Mesendoderm (in vitro differentiated cells): ENCODE measurements around the gene SRBD1.

Source experiments
- DNase-seq: peaks from one replicate; pipeline ENCODE4 v3.0.0; 2013
- H2AK5ac ChIP-seq: 2 replicates; pipeline ENCODE4 v1.6.1; 2013; ENCODE audit warnings: low read length, inconsistent platforms
- H2BK120ac ChIP-seq: 2 replicates; pipeline ENCODE4 v1.6.1; 2013; ENCODE audit warnings: low read depth, mild to moderate bottlenecking, low read length, moderate library complexity, mixed read lengths
- H2BK15ac ChIP-seq: replicated peaks from 2 replicates; pipeline ENCODE4 v1.6.1; 2013; ENCODE audit warnings: low read depth, mild to moderate bottlenecking, moderate library complexity
- H2BK5ac ChIP-seq: 2 replicates; pipeline ENCODE4 v1.6.1; 2013; ENCODE audit warnings: low read length, inconsistent platforms
- H3K18ac ChIP-seq: 2 replicates; pipeline ENCODE4 v1.6.1; 2013; ENCODE audit warnings: mild to moderate bottlenecking, low read length, mixed read lengths
- H3K23ac ChIP-seq: one replicate; pipeline ENCODE4 v1.6.1; 2013; ENCODE audit warnings: low read length
- H3K27ac ChIP-seq: 2 replicates; pipeline ENCODE4 v1.5.1; 2013; ENCODE audit warnings: low read depth, mild to moderate bottlenecking, inconsistent platforms, low read length, moderate library complexity
- H3K27me3 ChIP-seq: 2 replicates; pipeline ENCODE4 v1.6.1; 2013; ENCODE audit warnings: low read length, control low read depth, mild to moderate bottlenecking, inconsistent platforms; ENCODE audit not compliant: insufficient read depth, poor library complexity
- H3K36me3 ChIP-seq: 2 replicates; pipeline ENCODE4 v1.6.1; 2013; ENCODE audit warnings: low read length, inconsistent platforms; ENCODE audit not compliant: control insufficient read depth, insufficient read depth
- H3K4ac ChIP-seq: one replicate; pipeline ENCODE4 v1.6.1; 2013; ENCODE audit warnings: low read depth, mild to moderate bottlenecking, low read length, moderate library complexity
- H3K4me1 ChIP-seq: 2 replicates; pipeline ENCODE4 v1.6.1; 2013; ENCODE audit warnings: low read depth, low read length, inconsistent platforms; ENCODE audit not compliant: control insufficient read depth
- H3K4me2 ChIP-seq: 2 replicates; pipeline ENCODE4 v1.6.1; 2013; ENCODE audit warnings: low read length
- H3K4me3 ChIP-seq: 2 replicates; pipeline ENCODE4 v1.5.1; 2013; ENCODE audit warnings: mild to moderate bottlenecking, low read length
- H3K56ac ChIP-seq: one replicate; pipeline ENCODE4 v1.6.1; 2013; ENCODE audit warnings: low read length
- H3K79me1 ChIP-seq: 2 replicates; pipeline ENCODE4 v1.6.1; 2013; ENCODE audit warnings: low read length, inconsistent platforms
- H3K79me2 ChIP-seq: 2 replicates; pipeline ENCODE4 v1.6.1; 2013; ENCODE audit warnings: mild to moderate bottlenecking, low read length; ENCODE audit not compliant: control insufficient read depth, insufficient read depth
- H3K9ac ChIP-seq: 2 replicates; pipeline ENCODE4 v1.6.1; 2013; ENCODE audit warnings: low read length, inconsistent platforms
- H4K5ac ChIP-seq: one replicate; pipeline ENCODE4 v1.6.1; 2013; ENCODE audit warnings: low read length
- H4K8ac ChIP-seq: one replicate; pipeline ENCODE4 v1.6.1; 2013; ENCODE audit warnings: low read depth, mild to moderate bottlenecking, control low read depth, low read length, moderate library complexity
- WGBS: extraction: QIAGEN DNeasy Blood & Tissue Kit; methylation state at CpG from one replicate; pipeline ENCODE4 v1.1.7; 2013; ENCODE audit warnings: low lambda C conversion rate, missing lambda C conversion rate; ENCODE audit not compliant: insufficient coverage; ENCODE audit errors: extremely low coverage; 5-methylcytosine and 5-hydroxymethylcytosine counted together

Gene SRBD1

GRCh38 chr2:45496869-45497268, 114.2 kb downstream of the SRBD1 start:
- H3K4me2 ChIP-seq = no peak overlapping the region
- no peak overlapping the region for H3K27ac ChIP-seq
- H3K79me1 ChIP-seq = no peaks in the 10 kb centered on the region
- no peak for DNase-seq
- H3K36me3 ChIP-seq = no peaks in the 10 kb centered on the region
- no CpG with 5 or more reads among the region's 2 CpGs for WGBS
- H4K5ac ChIP-seq = no peak overlapping the region
- no peak overlapping the region for H2BK5ac ChIP-seq
- H3K79me2 ChIP-seq = no peaks in the 10 kb centered on the region
- H3K4me1 ChIP-seq = no peaks in the 10 kb centered on the region
- H2AK5ac ChIP-seq = no peak overlapping the region
- H2BK15ac ChIP-seq = no peak overlapping the region
- H3K9ac ChIP-seq = no peak overlapping the region
- H3K23ac ChIP-seq = no peak overlapping the region
- H3K4ac ChIP-seq = no peak overlapping the region
- H3K56ac ChIP-seq = no peak overlapping the region
- no peaks in the 10 kb centered on the region for H3K27me3 ChIP-seq
- no peak overlapping the region for H3K4me3 ChIP-seq
- no peak overlapping the region for H4K8ac ChIP-seq
- no peak overlapping the region for H2BK120ac ChIP-seq
- no peak overlapping the region for H3K18ac ChIP-seq

- Histone ChIP-seq H4K8ac (no peak overlapping the region), H3K9ac (no peak overlapping the region), H2BK5ac (no peak overlapping the region), H3K79me1 (no peaks in the 10 kb centered on the region), H3K36me3 (no peaks in the 10 kb centered on the region), H3K27ac (no peak overlapping the region), H2BK120ac (no peak overlapping the region), H2AK5ac (no peak overlapping the region), H3K23ac (no peak overlapping the region), H3K4me1 (no peaks in the 10 kb centered on the region), H3K56ac (no peak overlapping the region), H3K4me2 (no peak overlapping the region), H3K79me2 (no peaks in the 10 kb centered on the region), H4K5ac (no peak overlapping the region), H3K4ac (no peak overlapping the region), H3K18ac (no peak overlapping the region), H3K27me3 (no peaks in the 10 kb centered on the region), H3K4me3 (no peak overlapping the region), H2BK15ac (no peak overlapping the region)
- DNase-seq = no peak
- WGBS = no CpG with 5 or more reads among the region's 1 CpG
Measured at GRCh38 chr2:45494978-45495293, 116.1 kb downstream of the SRBD1 start.

GRCh38 chr2:45494275-45494977, 116.6 kb downstream of the SRBD1 start:
- WGBS = no CpG with 5 or more reads among the region's 2 CpGs
- H3K27ac ChIP-seq = no peak overlapping the region
- peak; percentile 65 for DNase-seq

GRCh38 chr2:45484965-45485364, 126.1 kb downstream of the SRBD1 start:
- no peaks in the 10 kb centered on the region for H3K79me2 ChIP-seq
- no peak overlapping the region for H3K4me3 ChIP-seq
- H3K4me1 ChIP-seq = no peaks in the 10 kb centered on the region
- no peak overlapping the region for H2BK5ac ChIP-seq
- H2BK15ac ChIP-seq = no peak overlapping the region
- H3K4me2 ChIP-seq = no peak overlapping the region
- no peaks in the 10 kb centered on the region for H3K79me1 ChIP-seq
- no peaks in the 10 kb centered on the region for H3K27me3 ChIP-seq
- H3K18ac ChIP-seq = no peak overlapping the region
- no peak overlapping the region for H3K4ac ChIP-seq
- DNase-seq = no peak
- H3K27ac ChIP-seq = no peak overlapping the region
- H2BK120ac ChIP-seq = no peak overlapping the region
- H4K8ac ChIP-seq = no peak overlapping the region
- H3K56ac ChIP-seq = no peak overlapping the region
- no peaks in the 10 kb centered on the region for H3K36me3 ChIP-seq
- no CpG with 5 or more reads among the region's 3 CpGs for WGBS
- H2AK5ac ChIP-seq = no peak overlapping the region
- H3K23ac ChIP-seq = no peak overlapping the region
- no peak overlapping the region for H3K9ac ChIP-seq
- no peak overlapping the region for H4K5ac ChIP-seq

More at GRCh38 chr2:45494275-45494977, 116.6 kb downstream of the SRBD1 start:
- Histone ChIP-seq H3K79me1 (no peaks in the 10 kb centered on the region), H3K36me3 (no peaks in the 10 kb centered on the region), H3K4me2 (no peak overlapping the region), H3K56ac (no peak overlapping the region), H4K8ac (no peak overlapping the region), H3K79me2 (no peaks in the 10 kb centered on the region), H4K5ac (no peak overlapping the region), H3K4me3 (no peak overlapping the region), H3K9ac (no peak overlapping the region), H3K23ac (no peak overlapping the region), H2BK5ac (no peak overlapping the region), H3K27me3 (no peaks in the 10 kb centered on the region), H3K18ac (no peak overlapping the region), H2BK15ac (no peak overlapping the region), H3K4ac (no peak overlapping the region), H2BK120ac (no peak overlapping the region), H2AK5ac (no peak overlapping the region), H3K4me1 (no peaks in the 10 kb centered on the region)

- no peak overlapping the region for H2AK5ac ChIP-seq
- H3K9ac ChIP-seq = no peak overlapping the region
Measured at GRCh38 chr2:45483997-45484396, 127.1 kb downstream of the SRBD1 start.

GRCh38 chr2:45477546-45477945, 133.5 kb downstream of the SRBD1 start:
- Histone ChIP-seq H3K4me1 (no peaks in the 10 kb centered on the region), H3K4ac (no peak overlapping the region), H2BK120ac (no peak overlapping the region), H4K8ac (no peak overlapping the region), H2BK5ac (no peak overlapping the region), H3K27ac (no peak overlapping the region), H3K4me2 (no peak overlapping the region), H2AK5ac (no peak overlapping the region), H3K27me3 (no peaks in the 10 kb centered on the region), H4K5ac (no peak overlapping the region), H3K36me3 (no peaks in the 10 kb centered on the region), H3K9ac (no peak overlapping the region), H3K56ac (no peak overlapping the region), H3K18ac (no peak overlapping the region), H3K4me3 (no peak overlapping the region), H3K23ac (no peak overlapping the region), H3K79me2 (no peaks in the 10 kb centered on the region), H3K79me1 (no peaks in the 10 kb centered on the region), H2BK15ac (no peak overlapping the region)
- no CpG with 5 or more reads among the region's 1 CpG for WGBS
- no peak for DNase-seq

More at GRCh38 chr2:45483997-45484396, 127.1 kb downstream of the SRBD1 start:
- H3K4me3 ChIP-seq = no peak overlapping the region
- H3K4me1 ChIP-seq = no peaks in the 10 kb centered on the region
- no peak overlapping the region for H3K27ac ChIP-seq
- no peak overlapping the region for H3K56ac ChIP-seq
- no peak overlapping the region for H3K18ac ChIP-seq
- H3K4me2 ChIP-seq = no peak overlapping the region
- no peak overlapping the region for H2BK5ac ChIP-seq
- H3K27me3 ChIP-seq = no peaks in the 10 kb centered on the region
- H3K79me1 ChIP-seq = no peaks in the 10 kb centered on the region
- H4K5ac ChIP-seq = no peak overlapping the region
- H3K23ac ChIP-seq = no peak overlapping the region
- H2BK120ac ChIP-seq = no peak overlapping the region
- DNase-seq = peak; percentile 22
- H3K36me3 ChIP-seq = no peaks in the 10 kb centered on the region
- H3K79me2 ChIP-seq = no peaks in the 10 kb centered on the region
- no peak overlapping the region for H3K4ac ChIP-seq
- no peak overlapping the region for H4K8ac ChIP-seq
- H2BK15ac ChIP-seq = no peak overlapping the region
